BJ (cell line): Measurements from ENCODE around the gene PARP8. TPM values are rescaled to one million over a fixed set of nuclear protein-coding genes. Genes with fewer than 3 reads are reported as not detected.

Experiments used
- CTCF ChIA-PET: fragments of 350-600 bp; formaldehyde crosslinking; extraction: SDS; loops from one replicate; lab custom pipeline; 2021; ENCODE audit warnings: antibody characterized with exemption, inconsistent platforms; lab: Yijun Ruan, JAX
- POLR2A ChIA-PET: fragments of 300-600 bp; sonication (Branson Sonifier 250); formaldehyde crosslinking; extraction: SDS; loops from one replicate; lab custom pipeline; 2021; ENCODE audit warnings: antibody characterized with exemption; lab: Charles Lee
- DNase-seq: peaks from one replicate; pipeline ENCODE4 v3.0.0-alpha.2; 2011; ENCODE audit warnings: low read depth
- H3K27me3 ChIP-seq: 2 replicates; pipeline ENCODE4 v1.6.0; 2011; ENCODE audit warnings: low read length; ENCODE audit not compliant: control insufficient read depth, insufficient read depth
- H3K36me3 ChIP-seq: 2 replicates; pipeline ENCODE4 v1.5.1; 2011; ENCODE audit warnings: low read length; ENCODE audit not compliant: control insufficient read depth, insufficient read depth
- H3K4me3 ChIP-seq: 2 replicates; pipeline ENCODE4 v1.5.1; 2011; ENCODE audit warnings: low read depth, mild to moderate bottlenecking, control low read depth, low read length
- CTCF ChIP-seq: IDR thresholded peaks from 2 replicates; pipeline ENCODE4 v1.5.1; 2011; ENCODE audit warnings: low read depth, mild to moderate bottlenecking, control low read depth, inconsistent platforms, low read length, moderate library complexity; ENCODE audit not compliant: insufficient read depth
- polyA plus RNA-seq: library from polyadenylated mRNA; depleted of rRNA; stranded (reverse); fragments of >200 nt; gene quantifications from 2 replicates; pipeline ENCODE4 v1.2.3, GENCODE V29; 2011

PARP8 gene
- polyA plus RNA-seq, 1 experiment, result 5.0 TPM

GRCh38 chr5:50749873-50750272 lies 83.4 kb downstream of the PARP8 start:
- ChIA-PET CTCF (no interaction called here), POLR2A (no interaction called here)
- no peak for DNase-seq
- no peaks in the 10 kb centered on the region for H3K27me3 ChIP-seq
- TF ChIP-seq CTCF, result no peak
- no peaks in the 10 kb centered on the region for H3K36me3 ChIP-seq
- H3K4me3 ChIP-seq, result no peak overlapping the region

GRCh38 chr5:50751064-50751657 lies 84.7 kb downstream of the PARP8 start:
- Histone ChIP-seq H3K4me3 (no peak overlapping the region), H3K36me3 (no peaks in the 10 kb centered on the region), H3K27me3 (no peaks in the 10 kb centered on the region)
- TF ChIP-seq CTCF, result peak; percentile 80
- ChIA-PET POLR2A (no interaction called here), CTCF (interaction anchor here (0.6 to 1.0 kb wide), 3 partner anchors 8 to 621 kb away, joined by 3 to 4 read pairs (median 3); no protein-coding TSS in a partner anchor)
- DNase-seq, result no peak

- POLR2A ChIA-PET, result no interaction called here
- Histone ChIP-seq H3K27me3 (no peaks in the 10 kb centered on the region), H3K36me3 (no peaks in the 10 kb centered on the region), H3K4me3 (no peak overlapping the region)
- DNase-seq, result no peak
- CTCF ChIA-PET, result no interaction called here
- no peak for TF ChIP-seq CTCF
Measured at GRCh38 chr5:50752800-50753199, 86.4 kb downstream of the PARP8 start.

- no peaks in the 10 kb centered on the region for H3K27me3 ChIP-seq
- no peak for DNase-seq
- no peak for TF ChIP-seq CTCF
- no peaks in the 10 kb centered on the region for H3K36me3 ChIP-seq
- ChIA-PET CTCF (interaction anchor here (1.1 kb wide), 1 partner anchor 17 kb away, joined by 3 read pairs; no protein-coding TSS in a partner anchor), POLR2A (no interaction called here)
- H3K4me3 ChIP-seq, result no peak overlapping the region
Measured at GRCh38 chr5:50759526-50760270, 93.3 kb downstream of the PARP8 start.

GRCh38 chr5:50763351-50763750 lies 96.9 kb downstream of the PARP8 start:
- Histone ChIP-seq H3K27me3 (no peaks in the 10 kb centered on the region), H3K4me3 (no peak overlapping the region), H3K36me3 (no peaks in the 10 kb centered on the region)
- no peak for DNase-seq
- CTCF ChIA-PET, result no interaction called here
- TF ChIP-seq CTCF, result no peak
- POLR2A ChIA-PET, result no interaction called here
